H1 (cell line): ENCODE measurements around the gene IGLON5. TPM values are rescaled to one million over a fixed set of nuclear protein-coding genes. Genes with fewer than 3 reads are reported as not detected.

Source experiments
- CTCF ChIA-PET: fragments of 300-600 bp; sonication (Branson Sonifier 250); formaldehyde crosslinking; loops from one replicate; lab custom pipeline; 2021; ENCODE audit not compliant: partially characterized antibody; lab: Charles Lee
- POLR2A ChIA-PET: fragments of 300-600 bp; sonication (Branson Sonifier 250); formaldehyde crosslinking; loops from one replicate; lab custom pipeline; 2021; ENCODE audit warnings: inconsistent platforms; ENCODE audit not compliant: partially characterized antibody; lab: Charles Lee
- DNase-seq, 2 experiments: peaks; one replicate each; pipeline versions ENCODE4 v3.0.0 to v3.0.0-alpha.2; 2010 to 2022; ENCODE audit warnings: low spot score in 2 of 2, low read depth in 1 of 2, mixed read lengths in 1 of 2
- FAIRE-seq: peaks from 2 replicates; lab custom pipeline; 2011; peaks lifted over from hg19 to GRCh38; lab: Jason Lieb, UNC
- H2AFZ ChIP-seq: 2 replicates; pipeline ENCODE4 v1.8.1; 2012; ENCODE audit warnings: low read length, inconsistent platforms
- H2AK5ac ChIP-seq: 2 replicates; pipeline ENCODE4 v1.6.1; 2013; ENCODE audit warnings: low read depth, low read length
- H2BK120ac ChIP-seq: replicated peaks from 2 replicates; pipeline ENCODE3; 2013; ENCODE audit warnings: low read depth, low read length, inconsistent platforms
- H2BK12ac ChIP-seq: 2 replicates; pipeline ENCODE4 v1.6.1; 2013; ENCODE audit warnings: low read depth, low read length
- H2BK15ac ChIP-seq: 2 replicates; pipeline ENCODE4 v1.6.1; 2013; ENCODE audit warnings: low read length
- H2BK20ac ChIP-seq: 2 replicates; pipeline ENCODE4 v1.6.1; 2013; ENCODE audit warnings: low read length
- H2BK5ac ChIP-seq: 2 replicates; pipeline ENCODE4 v1.6.1; 2013; ENCODE audit warnings: low read depth, low read length
- H3K14ac ChIP-seq: 2 replicates; pipeline ENCODE4 v1.6.1; 2013; ENCODE audit warnings: inconsistent platforms; ENCODE audit not compliant: insufficient read length
- H3K18ac ChIP-seq: 2 replicates; pipeline ENCODE4 v1.6.1; 2013; ENCODE audit warnings: low read length; ENCODE audit errors: extremely low read depth
- H3K23ac ChIP-seq: 2 replicates; pipeline ENCODE4 v1.6.1; 2013; ENCODE audit warnings: inconsistent platforms; ENCODE audit not compliant: insufficient read length
- H3K23me2 ChIP-seq: 2 replicates; pipeline ENCODE4 v1.6.1; 2013; ENCODE audit warnings: low read depth, low read length
- H3K27ac ChIP-seq: 2 replicates; pipeline ENCODE4 v1.6.1; 2011; ENCODE audit warnings: low read depth, low read length, inconsistent platforms
- H3K27me3 ChIP-seq, 4 experiments: replicated peaks in 1 of 4; 1 replicate in 1 of 4; 2 replicates in 3 of 4; pipeline versions ENCODE4 v1.6.1 to v1.8.1; 2011 to 2013; ENCODE audit warnings: low read length in 3 of 4, mild to moderate bottlenecking in 3 of 4, inconsistent platforms in 2 of 4, mixed read lengths in 2 of 4, moderate library complexity in 1 of 4; ENCODE audit not compliant: control insufficient read depth in 3 of 4, insufficient read depth in 3 of 4; ENCODE audit errors: extremely low read depth in 1 of 4
- H3K36me3 ChIP-seq, 4 experiments: 2 replicates each; pipeline versions ENCODE4 v1.6.1 to v1.8.1; 2011 to 2013; ENCODE audit warnings: mild to moderate bottlenecking in 4 of 4, low read length in 3 of 4, moderate library complexity in 2 of 4, control low read depth in 1 of 4, inconsistent platforms in 1 of 4; ENCODE audit not compliant: insufficient read depth in 4 of 4, control insufficient read depth in 2 of 4
- H3K4ac ChIP-seq: replicated peaks from 2 replicates; pipeline ENCODE3; 2013; ENCODE audit warnings: low read length, low read depth, mixed read lengths, inconsistent platforms; ENCODE audit not compliant: insufficient read length
- H3K4me1 ChIP-seq, 4 experiments: replicated peaks in 1 of 4; 1 replicate in 1 of 4; 2 replicates in 3 of 4; pipeline versions ENCODE4 v1.6.1 to v1.8.1; 2011 to 2013; ENCODE audit warnings: low read length in 3 of 4, inconsistent platforms in 2 of 4, mixed read lengths in 1 of 4; ENCODE audit not compliant: insufficient read depth in 4 of 4, control insufficient read depth in 3 of 4
- H3K4me2 ChIP-seq, 2 experiments: 2 replicates each; pipeline versions ENCODE4 v1.6.1 to v1.8.1; 2011 to 2013; ENCODE audit warnings: low read depth in 2 of 2, low read length in 2 of 2, control low read depth in 1 of 2, inconsistent platforms in 1 of 2, mild to moderate bottlenecking in 1 of 2; ENCODE audit not compliant: insufficient read depth in 1 of 2
- H3K4me3 ChIP-seq, 4 experiments: fragments of 200-600, 300-600 bp in 1 of 4; sonication (generic), shearing (Covaris generic), sonication (Bioruptor Twin) in 1 of 4; 2 replicates each; pipeline versions ENCODE4 v1.5.1 to v1.8.1; 2011 to 2016; ENCODE audit warnings: low read length in 4 of 4, low read depth in 3 of 4, control low read depth in 2 of 4, inconsistent platforms in 2 of 4, mild to moderate bottlenecking in 2 of 4, mixed read lengths in 1 of 4, moderate library complexity in 1 of 4; ENCODE audit not compliant: insufficient read depth in 2 of 4; ENCODE audit errors: extremely low read depth in 1 of 4
- H3K56ac ChIP-seq: replicated peaks from 2 replicates; pipeline ENCODE3; 2013; ENCODE audit warnings: low read depth, mild to moderate bottlenecking, mixed read lengths, low read length, inconsistent platforms; ENCODE audit not compliant: insufficient read length
- H3K79me1 ChIP-seq: 2 replicates; pipeline ENCODE4 v1.6.1; 2013; ENCODE audit warnings: low read depth, low read length, control low read depth
- H3K79me2 ChIP-seq, 2 experiments: 2 replicates each; pipeline versions ENCODE4 v1.6.1 to v1.8.1; 2012 to 2013; ENCODE audit warnings: low read length in 2 of 2, mild to moderate bottlenecking in 2 of 2, inconsistent platforms in 1 of 2; ENCODE audit not compliant: insufficient read depth in 2 of 2, control insufficient read depth in 1 of 2
- H3K9ac ChIP-seq, 4 experiments: replicated peaks in 1 of 4; 1 replicate in 1 of 4; 2 replicates in 3 of 4; pipeline versions ENCODE4 v1.6.1 to v1.8.1; 2011 to 2013; ENCODE audit warnings: low read depth in 3 of 4, low read length in 3 of 4, control low read depth in 2 of 4, mild to moderate bottlenecking in 2 of 4, moderate library complexity in 2 of 4, inconsistent platforms in 1 of 4; ENCODE audit errors: extremely low read depth in 1 of 4
- H3K9me3 ChIP-seq, 2 experiments: 2 replicates each; pipeline versions ENCODE4 v1.6.1 to v1.8.1; 2012 to 2013; ENCODE audit warnings: mild to moderate bottlenecking in 2 of 2, moderate library complexity in 2 of 2, control low read depth in 1 of 2, inconsistent platforms in 1 of 2, low read depth in 1 of 2, low read length in 1 of 2, mixed read lengths in 1 of 2; ENCODE audit not compliant: insufficient read depth in 2 of 2
- H4K20me1 ChIP-seq, 2 experiments: replicated peaks in 1 of 2; 2 replicates each; pipeline versions ENCODE3 to v1.8.1; 2011 to 2013; ENCODE audit warnings: inconsistent platforms in 2 of 2, low read length in 2 of 2, mild to moderate bottlenecking in 1 of 2; ENCODE audit not compliant: insufficient read depth in 2 of 2, control insufficient read depth in 1 of 2
- H4K5ac ChIP-seq: 2 replicates; pipeline ENCODE4 v1.6.1; 2013; ENCODE audit warnings: low read length, low read depth, mixed read lengths, inconsistent platforms; ENCODE audit not compliant: insufficient read length
- H4K8ac ChIP-seq: 2 replicates; pipeline ENCODE4 v1.8.0; 2013; ENCODE audit warnings: mild to moderate bottlenecking, moderate library complexity, low read length, inconsistent platforms; ENCODE audit not compliant: insufficient read depth; ENCODE audit errors: extremely low read depth
- H4K91ac ChIP-seq: replicated peaks from 2 replicates; pipeline ENCODE3; 2013; ENCODE audit warnings: low read length, mixed read lengths, inconsistent platforms; ENCODE audit not compliant: insufficient read length
- EP300 ChIP-seq, 2 experiments: IDR thresholded peaks; 1 replicate in 1 of 2; 2 replicates in 1 of 2; pipeline ENCODE4 v1.6.1; 2011 to 2012; ENCODE audit warnings: low read depth in 2 of 2, low read length in 2 of 2, mild to moderate bottlenecking in 2 of 2, borderline replicate concordance in 1 of 2, inconsistent platforms in 1 of 2, moderate library complexity in 1 of 2
- FOSL1 ChIP-seq: IDR thresholded peaks from 2 replicates; pipeline ENCODE4 v1.6.1; 2011; ENCODE audit warnings: mild to moderate bottlenecking, low read depth, low read length, moderate library complexity; ENCODE audit not compliant: insufficient read depth
- WGBS, 2 experiments: shearing (Covaris generic) in 1 of 2; methylation state at CpG; one replicate each; pipeline versions ENCODE4 v1.1.6 to v1.1.7; 2013 to 2015; ENCODE audit warnings: low lambda C conversion rate in 2 of 2, mixed read lengths in 2 of 2, inconsistent platforms in 1 of 2, low coverage in 1 of 2, missing lambda C conversion rate in 1 of 2; ENCODE audit not compliant: insufficient replicate concordance in 2 of 2, insufficient coverage in 1 of 2, insufficient read length in 1 of 2; ENCODE audit errors: extremely low coverage in 1 of 2, missing lambda C conversion rate in 1 of 2; 5-methylcytosine and 5-hydroxymethylcytosine counted together
- polyA plus RNA-seq, 7 experiments: library from polyadenylated mRNA; depleted of rRNA in 3 of 7; stranded (reverse) in 5 of 7; unstranded in 2 of 7; fragments of >200 nt in 5 of 7; fragments of 200-250 nt in 2 of 7; gene quantifications; 1 replicate in 5 of 7; 2 replicates in 1 of 7; 4 replicates in 1 of 7; pipeline versions ENCODE4 v1.2.1 to v1.2.3, GENCODE V29; 2011 to 2013; ENCODE audit warnings: missing spikeins in 2 of 7, mixed read lengths in 2 of 7
- total RNA-seq: library from RNA; stranded (reverse); fragmentation: NEBNext Ultra II Directional; extraction: Animal tissue kit (Norgen Biotek cat#: 25700); gene quantifications from 2 replicates; pipeline ENCODE4 v1.2.1, GENCODE V29; 2021

Gene IGLON5
- total and polyA plus RNA-seq, 2 of the 8 experiments (the other 6 are each of a cell fraction or from before 2014, with no cell fraction given) = 31.8 to 34.6 TPM

DNA sequence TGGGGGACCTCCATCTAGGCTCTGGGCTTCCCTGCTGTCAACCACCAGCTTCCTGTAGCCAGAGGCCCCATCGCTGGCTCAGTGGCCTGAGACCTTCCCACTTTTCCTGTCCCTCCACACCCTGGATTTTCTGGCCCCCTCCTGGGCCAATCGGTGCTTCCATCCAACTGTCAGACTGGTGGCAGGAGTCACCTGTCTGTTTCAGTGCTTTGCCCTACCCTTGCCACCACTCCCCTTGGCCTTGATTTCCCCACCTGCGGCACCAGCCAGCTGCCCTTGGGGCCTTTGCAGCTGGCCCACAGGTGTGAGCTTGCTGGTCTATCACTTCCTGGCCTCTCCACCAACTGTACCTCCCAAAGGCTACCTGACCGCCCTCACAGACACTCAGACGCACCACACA is 18.0 kb downstream of the IGLON5 start:
- Histone ChIP-seq H3K4me3 (no peak overlapping the region), H4K91ac (no peak overlapping the region), H2BK5ac (no peak overlapping the region), H3K27ac (no peak overlapping the region), H3K4ac (no peak overlapping the region), H3K23ac (no peak overlapping the region), H2BK120ac (no peak overlapping the region), H3K23me2 (peaks cover 4% of the 10 kb centered on the region; the same call in 1 of the 2 replicates), H2BK20ac (no peak overlapping the region), H4K5ac (no peak overlapping the region), H2BK12ac (no peak overlapping the region), H3K18ac (no peak overlapping the region), H3K4me1 (peaks cover 0 to 8% (median 5%) of the 10 kb centered on the region in 4 experiments; a peak in 4 of 7 replicates), H3K79me1 (no peaks in the 10 kb centered on the region), H3K9me3 (no peaks in the 10 kb centered on the region; a peak in 1 of 4 replicates), H2AFZ (no peak overlapping the region), H3K36me3 (peaks cover 0 to 20% (median 2%) of the 10 kb centered on the region in 4 experiments; a peak in 4 of 8 replicates), H2BK15ac (no peak overlapping the region), H3K14ac (no peak overlapping the region), H3K56ac (no peak overlapping the region), H3K79me2 (no peaks in the 10 kb centered on the region), H4K20me1 (no peaks in the 10 kb centered on the region), H3K9ac (no peak overlapping the region), H2AK5ac (no peak overlapping the region), H3K27me3 (peaks cover 0 to 6% (median 4%) of the 10 kb centered on the region in 4 experiments; a peak in 4 of 7 replicates), H3K4me2 (no peak overlapping the region), H4K8ac (no peak overlapping the region)
- no peak for FAIRE-seq
- no peak for DNase-seq
- ChIA-PET CTCF (interaction anchor here (0.7 to 1.5 kb wide), 6 partner anchors 9 to 327 kb away, joined by 3 to 8 read pairs (median 4); no protein-coding TSS in a partner anchor), POLR2A (interaction anchor here (1.0 to 3.4 kb wide), 3 partner anchors 10 to 61 kb away, joined by 3 to 19 read pairs (median 3); partner anchors contain the start of gene C19orf84)
- 96% methylated on average over 5 of the region's 5 CpGs; no CpG with 5 or more reads in 1 of the 2 experiments for WGBS, 2 experiments
- TF ChIP-seq FOSL1 = no peak
- no peak for TF ChIP-seq EP300 (IDR thresholded peaks at IDR 0.05; ENCODE audit: borderline replicate concordance in 1 of 2, low read depth in 2 of 2, low read length in 2 of 2)
